Smooth muscle cell (in vitro differentiated cells): ENCODE data around the gene LCN6. TPM values are rescaled to one million over a fixed set of nuclear protein-coding genes. Genes with fewer than 3 reads are reported as not detected.

Source experiments
- DNase-seq: peaks from one replicate; lab custom pipeline; 2025; ENCODE audit not compliant: unreplicated experiment; lab: John Stamatoyannopoulos, UW
- H2AFZ ChIP-seq: fragments of 200-600 bp; sonication (generic); 2 replicates; pipeline ENCODE4 v1.6.0; 2016; ENCODE audit warnings: antibody characterized with exemption, low read depth, mild to moderate bottlenecking
- H3F3A ChIP-seq: fragments of 200-600 bp; sonication (generic); 2 replicates; pipeline ENCODE4 v1.6.0; 2017; ENCODE audit warnings: antibody characterized with exemption, low read depth
- H3K27ac ChIP-seq: fragments of 200-600 bp; sonication (generic); 2 replicates; pipeline ENCODE4 v1.5.1; 2016; ENCODE audit warnings: low read depth, mild to moderate bottlenecking
- H3K27me3 ChIP-seq: fragments of 200-600 bp; sonication (generic); 2 replicates; pipeline ENCODE4 v1.6.1; 2016; ENCODE audit warnings: low read depth, mild to moderate bottlenecking
- H3K36me3 ChIP-seq: fragments of 200-600 bp; sonication (generic); 2 replicates; pipeline ENCODE4 v1.5.1; 2016; ENCODE audit warnings: low read depth
- H3K4me1 ChIP-seq: fragments of 200-600 bp; sonication (generic); 2 replicates; pipeline ENCODE4 v1.5.1; 2016; ENCODE audit warnings: low read depth
- H3K4me2 ChIP-seq: fragments of 200-600 bp; sonication (generic); 2 replicates; pipeline ENCODE4 v1.6.0; 2016; ENCODE audit warnings: mild to moderate bottlenecking
- H3K4me3 ChIP-seq: fragments of 200-600 bp; sonication (generic); 2 replicates; pipeline ENCODE4 v1.5.1; 2016; ENCODE audit warnings: mild to moderate bottlenecking
- H3K79me2 ChIP-seq: fragments of 200-600 bp; sonication (generic); 2 replicates; pipeline ENCODE4 v1.6.0; 2016; ENCODE audit warnings: low read depth, mild to moderate bottlenecking
- H3K9ac ChIP-seq: fragments of 200-600 bp; sonication (generic); 2 replicates; pipeline ENCODE4 v1.6.0; 2016; ENCODE audit warnings: low read depth
- H3K9me3 ChIP-seq: fragments of 200-600 bp; sonication (generic); replicated peaks from 2 replicates; pipeline ENCODE4 v1.5.1; 2016; ENCODE audit warnings: low read depth
- H4K20me1 ChIP-seq: fragments of 200-600 bp; sonication (generic); 2 replicates; pipeline ENCODE4 v1.6.0; 2016; ENCODE audit warnings: low read depth
- WGBS: methylation state at CpG from one replicate; pipeline ENCODE4 v1.1.7; 2016; ENCODE audit warnings: low lambda C conversion rate; 5-methylcytosine and 5-hydroxymethylcytosine counted together
- polyA plus RNA-seq: library from polyadenylated mRNA; unstranded; fragments of >200 nt; fragmentation: Nextera tagmentation; extraction: Ambion mirVana; gene quantifications from 2 replicates; pipeline ENCODE4 v1.2.1, GENCODE V29; 2016
- total RNA-seq: library from RNA; depleted of rRNA; stranded (reverse); fragments of >200 nt; gene quantifications from 2 replicates; pipeline ENCODE4 v1.2.3, GENCODE V29; 2014
- TF ChIP-seq, protein P1 (sequence below): fragments of 200-600 bp; sonication (generic); IDR thresholded peaks from 2 replicates; pipeline ENCODE4 v1.5.1; 2017; ENCODE audit warnings: borderline replicate concordance, mild to moderate bottlenecking, antibody characterized with exemption; ENCODE audit not compliant: insufficient read depth, poor library complexity, severe bottlenecking

Gene LCN6
- total and polyA plus RNA-seq, 2 experiments from 2014 or later: not detected

DNA sequence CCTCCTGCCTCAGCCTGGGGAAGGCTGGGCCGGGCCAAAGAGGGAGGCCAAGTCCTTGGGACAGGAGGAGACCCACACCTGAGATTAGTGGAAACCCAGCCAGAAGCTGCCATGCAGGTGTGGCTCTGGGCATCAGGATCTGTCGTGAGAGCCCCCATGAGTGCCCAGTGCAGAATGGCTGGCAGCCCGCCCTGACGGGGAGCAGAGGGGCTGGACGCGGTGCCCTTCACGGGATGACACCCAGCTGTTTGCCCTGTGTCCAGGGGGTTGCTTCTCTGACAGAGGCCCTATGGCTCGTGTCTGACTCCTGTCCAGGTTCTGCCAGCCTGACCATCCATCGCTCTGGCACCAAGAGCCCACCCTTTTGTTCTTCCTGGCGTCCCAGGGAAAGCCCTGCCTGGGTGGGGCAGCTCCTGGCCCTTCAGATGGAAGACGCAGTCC, 27.4 kb downstream of the LCN6 start:
- H3K9ac ChIP-seq: no peak overlapping the region

DNA sequence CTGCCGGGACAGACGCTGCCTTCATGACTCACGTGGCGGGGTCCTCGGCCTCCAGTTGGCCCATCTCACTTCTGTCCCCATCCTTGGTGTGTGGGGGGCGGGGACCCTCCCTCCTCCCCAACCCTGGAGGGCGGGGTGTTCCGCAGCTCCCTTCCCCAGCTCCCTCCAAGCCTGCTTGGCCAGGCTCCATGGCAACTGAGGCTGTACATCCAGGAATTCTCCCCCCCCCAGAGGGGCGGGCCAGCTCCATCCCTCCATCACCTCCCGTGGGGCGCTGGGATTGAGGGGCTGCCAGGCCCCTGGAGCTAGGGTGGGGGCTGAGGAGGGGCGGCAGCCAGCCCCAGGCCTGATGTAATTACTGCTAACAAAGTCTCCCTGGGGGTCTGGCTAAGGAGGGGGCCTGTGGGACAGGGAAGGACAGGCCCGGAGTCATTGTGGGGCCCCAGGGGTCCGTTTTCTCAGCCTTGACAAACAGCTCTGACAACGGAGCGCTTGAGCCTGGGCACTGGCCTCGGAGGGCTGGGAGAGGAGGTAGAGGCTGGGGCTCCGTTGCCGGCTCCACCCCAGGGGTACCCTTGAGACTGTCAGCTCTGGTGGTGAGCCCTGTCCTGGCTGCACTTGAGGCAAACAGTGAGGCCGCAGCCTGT, 28.0 kb downstream of the LCN6 start:
- H3K27me3 ChIP-seq: no peaks in the 10 kb centered on the region
- H4K20me1 ChIP-seq: peaks cover 82% of the 10 kb centered on the region
- TF ChIP-seq, protein P1, sequence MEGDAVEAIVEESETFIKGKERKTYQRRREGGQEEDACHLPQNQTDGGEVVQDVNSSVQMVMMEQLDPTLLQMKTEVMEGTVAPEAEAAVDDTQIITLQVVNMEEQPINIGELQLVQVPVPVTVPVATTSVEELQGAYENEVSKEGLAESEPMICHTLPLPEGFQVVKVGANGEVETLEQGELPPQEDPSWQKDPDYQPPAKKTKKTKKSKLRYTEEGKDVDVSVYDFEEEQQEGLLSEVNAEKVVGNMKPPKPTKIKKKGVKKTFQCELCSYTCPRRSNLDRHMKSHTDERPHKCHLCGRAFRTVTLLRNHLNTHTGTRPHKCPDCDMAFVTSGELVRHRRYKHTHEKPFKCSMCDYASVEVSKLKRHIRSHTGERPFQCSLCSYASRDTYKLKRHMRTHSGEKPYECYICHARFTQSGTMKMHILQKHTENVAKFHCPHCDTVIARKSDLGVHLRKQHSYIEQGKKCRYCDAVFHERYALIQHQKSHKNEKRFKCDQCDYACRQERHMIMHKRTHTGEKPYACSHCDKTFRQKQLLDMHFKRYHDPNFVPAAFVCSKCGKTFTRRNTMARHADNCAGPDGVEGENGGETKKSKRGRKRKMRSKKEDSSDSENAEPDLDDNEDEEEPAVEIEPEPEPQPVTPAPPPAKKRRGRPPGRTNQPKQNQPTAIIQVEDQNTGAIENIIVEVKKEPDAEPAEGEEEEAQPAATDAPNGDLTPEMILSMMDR: no peak
- no peak overlapping the region for H2AFZ ChIP-seq
- WGBS: 67% methylated on average over 16 of the region's 20 CpGs
- no peak for DNase-seq
- no peaks in the 10 kb centered on the region for H3K9me3 ChIP-seq
- H3K4me1 ChIP-seq: no peaks in the 10 kb centered on the region
- no peak overlapping the region for H3K4me2 ChIP-seq
- no peaks in the 10 kb centered on the region for H3K36me3 ChIP-seq
- H3K4me3 ChIP-seq: no peak overlapping the region
- no peak overlapping the region for H3K9ac ChIP-seq
- no peak overlapping the region for H3K27ac ChIP-seq
- H3F3A ChIP-seq: no peaks in the 10 kb centered on the region
- H3K79me2 ChIP-seq: no peaks in the 10 kb centered on the region

More for the DNA sequence above, 27.4 kb downstream of the LCN6 start:
- Histone ChIP-seq H4K20me1 (peaks cover 83% of the 10 kb centered on the region), H3K4me3 (no peak overlapping the region), H2AFZ (no peak overlapping the region), H3K27ac (no peak overlapping the region), H3K27me3 (no peaks in the 10 kb centered on the region), H3K4me1 (peaks cover 3% of the 10 kb centered on the region), H3K36me3 (no peaks in the 10 kb centered on the region), H3K9me3 (no peaks in the 10 kb centered on the region), H3K79me2 (no peaks in the 10 kb centered on the region), H3F3A (no peaks in the 10 kb centered on the region), H3K4me2 (no peak overlapping the region)
- WGBS: 88% methylated on average over 11 of the region's 11 CpGs
- TF ChIP-seq, protein P1: no peak
- no peak for DNase-seq

DNA sequence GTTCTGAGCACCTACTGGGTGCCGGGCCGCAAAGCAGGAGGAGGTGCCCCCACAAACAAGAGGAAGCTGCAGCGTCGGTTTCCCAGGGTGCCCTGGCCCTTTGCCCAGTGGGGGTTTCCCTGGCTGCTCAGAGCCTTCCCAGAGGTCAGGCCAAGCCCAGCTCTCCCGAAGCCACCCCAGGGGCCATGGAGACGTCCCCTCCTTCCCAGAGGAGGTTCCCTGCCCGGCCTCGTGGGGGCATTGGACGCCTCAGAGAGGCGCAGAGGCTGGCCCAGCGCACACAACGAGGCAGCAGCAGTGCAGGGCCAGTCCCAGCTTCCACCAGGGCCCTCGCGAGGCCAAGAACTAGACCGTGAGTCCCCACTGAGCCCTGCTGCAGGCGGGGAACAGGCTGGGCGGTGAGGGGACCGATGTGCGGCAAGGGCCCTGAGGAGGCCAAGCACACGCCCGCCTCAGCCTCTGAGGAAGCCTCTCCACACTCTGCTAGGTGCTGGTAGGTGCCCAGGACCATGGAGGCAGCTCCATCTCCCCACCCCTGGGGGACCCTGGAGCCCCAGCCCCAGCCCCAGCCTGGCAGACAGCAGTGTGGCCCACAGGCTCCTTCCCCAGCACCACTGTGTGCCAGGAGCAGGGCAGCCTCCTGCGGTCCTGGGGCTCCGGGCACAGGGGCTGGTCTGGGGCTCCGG, 29.0 kb downstream of the LCN6 start:
- H3K9ac ChIP-seq: no peak overlapping the region
- H2AFZ ChIP-seq: no peak overlapping the region
- no peak overlapping the region for H3K27ac ChIP-seq
- no peaks in the 10 kb centered on the region for H3K9me3 ChIP-seq
- no peaks in the 10 kb centered on the region for H3K79me2 ChIP-seq
- no peaks in the 10 kb centered on the region for H3K36me3 ChIP-seq
- TF ChIP-seq, protein P1: no peak
- H3K4me1 ChIP-seq: no peaks in the 10 kb centered on the region
- H3K27me3 ChIP-seq: no peaks in the 10 kb centered on the region
- H3F3A ChIP-seq: no peaks in the 10 kb centered on the region
- H4K20me1 ChIP-seq: peaks cover 71% of the 10 kb centered on the region
- H3K4me3 ChIP-seq: no peak overlapping the region
- no peak for DNase-seq
- WGBS: 95% methylated on average over 17 of the region's 24 CpGs
- no peak overlapping the region for H3K4me2 ChIP-seq
